IMR-90 (cell line): Measurements from ENCODE around the gene CDH12. TPM values are rescaled to one million over a fixed set of nuclear protein-coding genes. Genes with fewer than 3 reads are reported as not detected.

ENCODE experiments used
- ATAC-seq: fragments of 200-7000 bp; cut with Tn5 transposase; 2 replicates; pipeline ENCODE4 v1.9.1; 2020; ENCODE audit warnings: low read depth, mild to moderate bottlenecking, moderate library complexity
- BruUV-seq: library from RNA; stranded (reverse); fragments of 400-500 nt; replicated peaks from 2 replicates; lab custom pipeline; 2021; lab: Mats Ljungman, UMichigan
- CTCF ChIA-PET: fragments of 300-600 bp; formaldehyde crosslinking; extraction: SDS; loops from one replicate; lab custom pipeline; 2021; ENCODE audit warnings: antibody characterized with exemption; lab: Yijun Ruan, JAX
- POLR2A ChIA-PET: fragments of 300-600 bp; sonication (Branson Sonifier 250); formaldehyde crosslinking; loops from one replicate; lab custom pipeline; 2022; ENCODE audit warnings: antibody characterized with exemption; ENCODE audit not compliant: unreplicated experiment; lab: Charles Lee
- DNase-seq: peaks from one replicate; pipeline ENCODE4 v3.0.0; 2013
- H2AFZ ChIP-seq: replicated peaks from 2 replicates; pipeline ENCODE3; 2013; ENCODE audit warnings: low read length, mild to moderate bottlenecking; ENCODE audit not compliant: poor library complexity
- H2AK5ac ChIP-seq: 2 replicates; pipeline ENCODE4 v1.6.1; 2013; ENCODE audit warnings: low read depth, low read length, inconsistent platforms
- H2AK9ac ChIP-seq: replicated peaks from 2 replicates; pipeline ENCODE3; 2013; ENCODE audit warnings: mild to moderate bottlenecking, low read depth, low read length, moderate library complexity; ENCODE audit not compliant: poor library complexity
- H2BK120ac ChIP-seq: 2 replicates; pipeline ENCODE4 v1.6.1; 2013; ENCODE audit warnings: low read depth, low read length, inconsistent platforms
- H2BK15ac ChIP-seq: 3 replicates; pipeline ENCODE4 v1.6.1; 2013; ENCODE audit warnings: low read depth, low read length, inconsistent platforms
- H2BK20ac ChIP-seq: 2 replicates; pipeline ENCODE4 v1.6.1; 2013; ENCODE audit warnings: low read depth, mild to moderate bottlenecking, inconsistent platforms, low read length, moderate library complexity
- H2BK5ac ChIP-seq: 2 replicates; pipeline ENCODE4 v1.6.1; 2013; ENCODE audit warnings: mild to moderate bottlenecking, low read depth, low read length, inconsistent platforms; ENCODE audit not compliant: poor library complexity, severe bottlenecking
- H3K14ac ChIP-seq: replicated peaks from 2 replicates; pipeline ENCODE4 v1.6.1; 2013; ENCODE audit warnings: low read depth, low read length, inconsistent platforms
- H3K18ac ChIP-seq: 2 replicates; pipeline ENCODE4 v1.6.1; 2013; ENCODE audit warnings: low read depth, low read length, control low read depth
- H3K23ac ChIP-seq: 2 replicates; pipeline ENCODE4 v1.6.1; 2013; ENCODE audit warnings: low read depth, low read length, inconsistent platforms
- H3K27ac ChIP-seq: 2 replicates; pipeline ENCODE4 v1.5.1; 2013; ENCODE audit warnings: mild to moderate bottlenecking, control low read depth, low read length; ENCODE audit not compliant: insufficient read depth
- H3K27me3 ChIP-seq: 2 replicates; pipeline ENCODE4 v1.6.1; 2013; ENCODE audit warnings: low read length; ENCODE audit not compliant: control insufficient read depth, insufficient read depth
- H3K36me3 ChIP-seq: 2 replicates; pipeline ENCODE4 v1.6.1; 2013; ENCODE audit warnings: low read length, mixed read lengths; ENCODE audit not compliant: control insufficient read depth, insufficient read depth
- H3K4ac ChIP-seq: 2 replicates; pipeline ENCODE4 v1.6.1; 2013; ENCODE audit warnings: low read depth, low read length, inconsistent platforms
- H3K4me1 ChIP-seq: 2 replicates; pipeline ENCODE4 v1.6.1; 2013; ENCODE audit warnings: low read length, mixed read lengths; ENCODE audit not compliant: control insufficient read depth, insufficient read depth
- H3K4me2 ChIP-seq: 2 replicates; pipeline ENCODE4 v1.6.1; 2013; ENCODE audit warnings: low read depth, mild to moderate bottlenecking, control low read depth, low read length, moderate library complexity
- H3K4me3 ChIP-seq: 2 replicates; pipeline ENCODE4 v1.5.1; 2013; ENCODE audit warnings: low read depth, mild to moderate bottlenecking, control low read depth, low read length, moderate library complexity; ENCODE audit not compliant: insufficient read depth
- H3K56ac ChIP-seq: 2 replicates; pipeline ENCODE4 v1.6.1; 2013; ENCODE audit warnings: low read length, inconsistent platforms; ENCODE audit not compliant: insufficient read depth; ENCODE audit errors: extremely low read depth
- H3K79me1 ChIP-seq, 2 experiments: 2 replicates each; pipeline ENCODE4 v1.6.1; 2013; ENCODE audit warnings: low read length in 2 of 2, inconsistent platforms in 1 of 2, low read depth in 1 of 2
- H3K9ac ChIP-seq: 2 replicates; pipeline ENCODE4 v1.6.1; 2013; ENCODE audit warnings: low read depth, low read length, control low read depth
- H3K9me1 ChIP-seq: 2 replicates; pipeline ENCODE4 v1.6.1; 2013; ENCODE audit warnings: low read length, inconsistent platforms; ENCODE audit not compliant: insufficient read depth
- H3K9me3 ChIP-seq: 2 replicates; pipeline ENCODE4 v1.6.1; 2013; ENCODE audit warnings: low read length; ENCODE audit not compliant: control insufficient read depth, insufficient read depth
- H4K20me1 ChIP-seq: 2 replicates; pipeline ENCODE4 v1.6.1; 2013; ENCODE audit warnings: low read length, inconsistent platforms; ENCODE audit not compliant: insufficient read depth
- H4K5ac ChIP-seq: 2 replicates; pipeline ENCODE4 v1.6.1; 2013; ENCODE audit warnings: mild to moderate bottlenecking, low read depth, low read length, control low read depth
- H4K8ac ChIP-seq, 2 experiments: 2 replicates each; pipeline ENCODE4 v1.6.1; 2013; ENCODE audit warnings: low read depth in 2 of 2, low read length in 2 of 2, control low read depth in 1 of 2, inconsistent platforms in 1 of 2
- H4K91ac ChIP-seq: 2 replicates; pipeline ENCODE4 v1.6.1; 2013; ENCODE audit warnings: low read depth, low read length, inconsistent platforms; ENCODE audit not compliant: insufficient read depth
- BHLHE40 ChIP-seq: fragments of 150-350 bp; IDR thresholded peaks from 2 replicates; pipeline ENCODE4 v1.6.1; 2016; ENCODE audit warnings: mild to moderate bottlenecking, low read depth, low read length
- CHD1 ChIP-seq: IDR thresholded peaks from 2 replicates; pipeline ENCODE4 v1.6.1; 2012; ENCODE audit warnings: low read depth, low read length, improper control_type of control experiment
- FOS ChIP-seq: fragments of 150-350 bp; IDR thresholded peaks from 2 replicates; pipeline ENCODE4 v1.6.1; 2016; ENCODE audit warnings: low read depth, low read length
- POLR2A ChIP-seq: IDR thresholded peaks from 2 replicates; pipeline ENCODE4 v1.6.1; 2012; ENCODE audit warnings: mild to moderate bottlenecking, low read depth, low read length
- RAD21 ChIP-seq: IDR thresholded peaks from 2 replicates; pipeline ENCODE4 v1.6.1; 2012; ENCODE audit warnings: low read length, improper control_type of control experiment
- RFX5 ChIP-seq: IDR thresholded peaks from 2 replicates; pipeline ENCODE4 v1.8.0; 2012; ENCODE audit warnings: low read depth, mild to moderate bottlenecking, low read length, moderate library complexity
- SMC3 ChIP-seq: fragments of 150-350 bp; IDR thresholded peaks from 2 replicates; pipeline ENCODE4 v1.6.1; 2016; ENCODE audit warnings: low read depth, mild to moderate bottlenecking, antibody characterized with exemption, low read length, moderate library complexity
- USF2 ChIP-seq: fragments of 150-350 bp; IDR thresholded peaks from 2 replicates; pipeline ENCODE4 v1.6.1; 2017; ENCODE audit warnings: mild to moderate bottlenecking, antibody characterized with exemption, low read length, low read depth
- WGBS, 2 experiments: methylation state at CpG; one replicate each; pipeline versions ENCODE4 v1.1.5 to v1.1.7; 2013; ENCODE audit warnings: missing lambda C conversion rate in 2 of 2; ENCODE audit not compliant: insufficient read length in 1 of 2; ENCODE audit errors: extremely low coverage in 2 of 2; 5-methylcytosine and 5-hydroxymethylcytosine counted together
- dilution Hi-C: fragments of 300-500 bp; cut with HindIII; formaldehyde crosslinking; loops from one replicate; pipeline ENCODE4 v1.14.3; 2018; ENCODE audit warnings: low sequenced_read_pairs; ENCODE audit not compliant: unreplicated experiment
- in situ Hi-C: fragments of 300-500 bp; cut with MboI; formaldehyde crosslinking; loops from 3 replicates; pipeline ENCODE4 v1.14.3; 2019; ENCODE audit warnings: low sequenced_read_pairs, inconsistent platforms, mixed read lengths
- intact Hi-C: fragments of 100-400 bp; cut with micrococcal nuclease; formaldehyde crosslinking; loops from 2 replicates; pipeline ENCODE4 v1.10.0; 2022
- polyA plus RNA-seq, 3 experiments: library from polyadenylated mRNA; depleted of rRNA; stranded (reverse); fragments of >200 nt; gene quantifications; 2 replicates each; pipeline ENCODE4 v1.2.3, GENCODE V29; 2012; ENCODE audit warnings: low replicate concordance in 1 of 3
- total RNA-seq: library from RNA; depleted of rRNA; stranded (reverse); fragments of >200 nt; gene quantifications from 2 replicates; pipeline ENCODE4 v1.2.3, GENCODE V29; 2012
- TF ChIP-seq, protein P1 (sequence below): conservative IDR thresholded peaks from 2 replicates; pipeline ENCODE4 v1.5.1; 2012; ENCODE audit warnings: mild to moderate bottlenecking, low read depth, low read length, improper control_type of control experiment
- TF ChIP-seq, protein P2 (sequence below): fragments of 150-350 bp; IDR thresholded peaks from 2 replicates; pipeline ENCODE4 v1.6.1; 2016; ENCODE audit warnings: low read depth, mild to moderate bottlenecking, low read length, moderate library complexity, borderline replicate concordance

CDH12 gene
- total and polyA plus RNA-seq, 2 of the 4 experiments (the other 2 are of a cell fraction): not detected

DNA sequence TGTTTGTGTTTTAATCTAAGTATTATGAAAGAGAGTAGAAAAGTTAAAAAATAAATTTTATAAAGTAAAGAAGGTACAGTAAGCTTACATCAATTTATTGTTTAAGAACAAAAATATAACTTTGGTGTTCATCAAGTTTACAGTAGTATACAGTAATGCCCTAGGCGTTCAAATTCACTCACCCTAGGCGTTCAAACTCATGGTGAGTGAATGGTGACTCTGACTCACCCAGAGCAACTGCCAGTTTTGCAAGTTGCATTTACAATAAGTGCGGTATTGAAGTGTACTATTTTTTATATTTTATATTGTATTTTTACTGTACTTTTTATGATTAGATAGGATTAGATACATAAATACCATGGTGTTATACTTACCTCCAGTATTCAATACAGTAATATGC lies 421.3 kb downstream of the CDH12 start:
- no peak overlapping the region for H2BK5ac ChIP-seq
- no peak overlapping the region for H2BK20ac ChIP-seq
- H4K91ac ChIP-seq: no peak overlapping the region
- no peak overlapping the region for H3K4me3 ChIP-seq
- TF ChIP-seq BHLHE40: no peak
- TF ChIP-seq, protein P1, sequence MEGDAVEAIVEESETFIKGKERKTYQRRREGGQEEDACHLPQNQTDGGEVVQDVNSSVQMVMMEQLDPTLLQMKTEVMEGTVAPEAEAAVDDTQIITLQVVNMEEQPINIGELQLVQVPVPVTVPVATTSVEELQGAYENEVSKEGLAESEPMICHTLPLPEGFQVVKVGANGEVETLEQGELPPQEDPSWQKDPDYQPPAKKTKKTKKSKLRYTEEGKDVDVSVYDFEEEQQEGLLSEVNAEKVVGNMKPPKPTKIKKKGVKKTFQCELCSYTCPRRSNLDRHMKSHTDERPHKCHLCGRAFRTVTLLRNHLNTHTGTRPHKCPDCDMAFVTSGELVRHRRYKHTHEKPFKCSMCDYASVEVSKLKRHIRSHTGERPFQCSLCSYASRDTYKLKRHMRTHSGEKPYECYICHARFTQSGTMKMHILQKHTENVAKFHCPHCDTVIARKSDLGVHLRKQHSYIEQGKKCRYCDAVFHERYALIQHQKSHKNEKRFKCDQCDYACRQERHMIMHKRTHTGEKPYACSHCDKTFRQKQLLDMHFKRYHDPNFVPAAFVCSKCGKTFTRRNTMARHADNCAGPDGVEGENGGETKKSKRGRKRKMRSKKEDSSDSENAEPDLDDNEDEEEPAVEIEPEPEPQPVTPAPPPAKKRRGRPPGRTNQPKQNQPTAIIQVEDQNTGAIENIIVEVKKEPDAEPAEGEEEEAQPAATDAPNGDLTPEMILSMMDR: no peak
- TF ChIP-seq SMC3: no peak
- TF ChIP-seq FOS: no peak
- no peak for TF ChIP-seq CHD1
- TF ChIP-seq, protein P2, sequence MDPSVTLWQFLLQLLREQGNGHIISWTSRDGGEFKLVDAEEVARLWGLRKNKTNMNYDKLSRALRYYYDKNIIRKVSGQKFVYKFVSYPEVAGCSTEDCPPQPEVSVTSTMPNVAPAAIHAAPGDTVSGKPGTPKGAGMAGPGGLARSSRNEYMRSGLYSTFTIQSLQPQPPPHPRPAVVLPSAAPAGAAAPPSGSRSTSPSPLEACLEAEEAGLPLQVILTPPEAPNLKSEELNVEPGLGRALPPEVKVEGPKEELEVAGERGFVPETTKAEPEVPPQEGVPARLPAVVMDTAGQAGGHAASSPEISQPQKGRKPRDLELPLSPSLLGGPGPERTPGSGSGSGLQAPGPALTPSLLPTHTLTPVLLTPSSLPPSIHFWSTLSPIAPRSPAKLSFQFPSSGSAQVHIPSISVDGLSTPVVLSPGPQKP: no peak
- TF ChIP-seq RAD21: no peak
- TF ChIP-seq POLR2A: no peak
- TF ChIP-seq RFX5: no peak
- TF ChIP-seq USF2: no peak
- no peak overlapping the region for H2AFZ ChIP-seq
- in situ Hi-C loops: no loop called here
- H3K4me2 ChIP-seq: no peak overlapping the region
- no peak overlapping the region for H3K4ac ChIP-seq
- no peaks in the 10 kb centered on the region for H3K27me3 ChIP-seq
- H2AK9ac ChIP-seq: no peak overlapping the region
- no peak overlapping the region for H3K23ac ChIP-seq
- DNase-seq (no peak), ATAC-seq (no peak)
- no peaks in the 10 kb centered on the region for H3K4me1 ChIP-seq
- H3K56ac ChIP-seq: no peak overlapping the region
- no peaks in the 10 kb centered on the region for H3K9me3 ChIP-seq
- no peak overlapping the region for H3K27ac ChIP-seq
- H2AK5ac ChIP-seq: no peak overlapping the region
- WGBS, 2 experiments: no CpG with 5 or more reads among the region's 3 CpGs
- no peaks in the 10 kb centered on the region for H4K20me1 ChIP-seq
- no peak overlapping the region for H3K9ac ChIP-seq
- POLR2A ChIA-PET: no interaction called here
- dilution Hi-C loops: no loop called here
- no peaks in the 10 kb centered on the region for H3K36me3 ChIP-seq
- H3K18ac ChIP-seq: no peak overlapping the region
- H2BK120ac ChIP-seq: no peak overlapping the region
- no peaks in the 10 kb centered on the region for H3K9me1 ChIP-seq
- H2BK15ac ChIP-seq: no peak overlapping the region
- CTCF ChIA-PET: no interaction called here
- H3K79me1 ChIP-seq: no peaks in the 10 kb centered on the region
- H4K5ac ChIP-seq: no peak overlapping the region
- no TSS peak for BruUV-seq
- H3K14ac ChIP-seq: no peak overlapping the region
- no peak overlapping the region for H4K8ac ChIP-seq
- intact Hi-C loops: no loop called here
